Endothelial cell of umbilical vein (primary cell): ENCODE data around the gene MALL. TPM values are rescaled to one million over a fixed set of nuclear protein-coding genes. Genes with fewer than 3 reads are reported as not detected.

Experiments used
- BruUV-seq: library from RNA; stranded (reverse); fragments of 400-500 nt; replicated peaks from 2 replicates; lab custom pipeline; 2021; lab: Mats Ljungman, UMichigan
- CTCF ChIA-PET: fragments of 300-600, 350-600 bp; sonication (Branson Sonifier 250); formaldehyde crosslinking; loops from one replicate; lab custom pipeline; 2021; ENCODE audit warnings: antibody characterized with exemption, inconsistent platforms; lab: Charles Lee
- POLR2A ChIA-PET: fragments of 300-600, 350-600 bp; sonication (Branson Sonifier 250); formaldehyde crosslinking; loops from one replicate; lab custom pipeline; 2021; ENCODE audit warnings: antibody characterized with exemption, inconsistent platforms; lab: Charles Lee
- DNase-seq: peaks from one replicate; pipeline ENCODE4 v3.0.0-alpha.2; 2011; ENCODE audit warnings: low read depth, low spot score
- FAIRE-seq: peaks from 2 replicates; lab custom pipeline; 2011; peaks lifted over from hg19 to GRCh38; lab: Jason Lieb, UNC
- H2AFZ ChIP-seq: 2 replicates; pipeline ENCODE4 v1.6.0; 2012; ENCODE audit warnings: low read depth, low read length, control low read depth, inconsistent platforms
- H3K27ac ChIP-seq: 2 replicates; pipeline ENCODE4 v1.5.1; 2011; ENCODE audit warnings: low read depth, mild to moderate bottlenecking, control low read depth, low read length, moderate library complexity; ENCODE audit not compliant: insufficient read depth
- H3K27me3 ChIP-seq, 2 experiments: 2 replicates each; pipeline versions ENCODE4 v1.6.0 to v1.6.1; 2011; ENCODE audit warnings: low read length in 2 of 2, mixed read lengths in 1 of 2; ENCODE audit not compliant: control insufficient read depth in 2 of 2, insufficient read depth in 2 of 2
- H3K36me3 ChIP-seq, 2 experiments: 2 replicates in 1 of 2; 3 replicates in 1 of 2; pipeline ENCODE4 v1.5.1; 2011; ENCODE audit warnings: low read length in 2 of 2, mild to moderate bottlenecking in 1 of 2, moderate library complexity in 1 of 2; ENCODE audit not compliant: control insufficient read depth in 2 of 2, insufficient read depth in 2 of 2; ENCODE audit errors: extremely low read depth in 1 of 2
- H3K4me1 ChIP-seq: 3 replicates; pipeline ENCODE4 v1.5.1; 2011; ENCODE audit warnings: mild to moderate bottlenecking, low read length; ENCODE audit not compliant: control insufficient read depth, insufficient read depth; ENCODE audit errors: extremely low read depth
- H3K4me2 ChIP-seq: 2 replicates; pipeline ENCODE4 v1.6.1; 2011; ENCODE audit warnings: low read length, control low read depth, mixed read lengths; ENCODE audit not compliant: insufficient read depth
- H3K4me3 ChIP-seq, 3 experiments: fragments of 200-600 bp in 1 of 3; sonication (generic), shearing (Covaris generic) in 1 of 3; replicated peaks in 1 of 3; 2 replicates each; pipeline ENCODE4 v1.5.1; 2011 to 2016; ENCODE audit warnings: control low read depth in 3 of 3, low read length in 3 of 3, mild to moderate bottlenecking in 2 of 3, inconsistent platforms in 1 of 3, low read depth in 1 of 3, moderate library complexity in 1 of 3; ENCODE audit not compliant: insufficient read depth in 1 of 3
- H3K79me2 ChIP-seq: 2 replicates; pipeline ENCODE4 v1.6.0; 2012; ENCODE audit warnings: low read length, inconsistent platforms; ENCODE audit not compliant: control insufficient read depth, insufficient read depth
- H3K9ac ChIP-seq: replicated peaks from 2 replicates; pipeline ENCODE3; 2011; ENCODE audit warnings: low read length, control low read depth; ENCODE audit not compliant: insufficient read depth; ENCODE audit errors: extremely low read depth
- H3K9me1 ChIP-seq: replicated peaks from 3 replicates; pipeline ENCODE4 v1.6.0; 2011; ENCODE audit warnings: mild to moderate bottlenecking, low read length; ENCODE audit not compliant: control insufficient read depth, insufficient read depth; ENCODE audit errors: extremely low read depth
- H3K9me3 ChIP-seq: replicated peaks from 2 replicates; pipeline ENCODE4 v1.5.1; 2012; ENCODE audit warnings: low read length, inconsistent platforms; ENCODE audit not compliant: control insufficient read depth, insufficient read depth
- H4K20me1 ChIP-seq: replicated peaks from 2 replicates; pipeline ENCODE3; 2011; ENCODE audit warnings: mild to moderate bottlenecking, low read length; ENCODE audit not compliant: control insufficient read depth, insufficient read depth; ENCODE audit errors: extremely low read depth
- CTCF ChIP-seq, 2 donors: IDR thresholded peaks; 1 replicate in 1 of 2; 2 replicates in 1 of 2; pipeline ENCODE4 v1.5.1; 2011; ENCODE audit warnings: low read length in 2 of 2, mild to moderate bottlenecking in 2 of 2, moderate library complexity in 2 of 2, control low read depth in 1 of 2, inconsistent platforms in 1 of 2, low read depth in 1 of 2; ENCODE audit not compliant: insufficient read depth in 1 of 2; ENCODE audit errors: extremely low read depth in 1 of 2
- EZH2 ChIP-seq: IDR thresholded peaks from 2 replicates; pipeline ENCODE4 v1.6.1; 2012; ENCODE audit warnings: borderline replicate concordance, low read depth, mild to moderate bottlenecking, moderate library complexity, low read length, inconsistent platforms; ENCODE audit not compliant: severe bottlenecking
- FOS ChIP-seq: IDR thresholded peaks from 2 replicates; pipeline ENCODE4 v1.6.1; 2011; ENCODE audit warnings: mild to moderate bottlenecking, low read length, moderate library complexity, borderline replicate concordance; ENCODE audit not compliant: insufficient read depth
- GATA2 ChIP-seq: IDR thresholded peaks from 2 replicates; pipeline ENCODE4 v1.7.0; 2011; ENCODE audit warnings: low read depth, mild to moderate bottlenecking, moderate library complexity, mixed read lengths, low read length; ENCODE audit not compliant: insufficient read length, insufficient read depth
- JUN ChIP-seq: IDR thresholded peaks from 2 replicates; pipeline ENCODE4 v1.6.1; 2011; ENCODE audit warnings: borderline replicate concordance, low read depth; ENCODE audit not compliant: insufficient read length, insufficient read depth
- MAX ChIP-seq: IDR thresholded peaks from 2 replicates; pipeline ENCODE4 v1.6.1; 2011; ENCODE audit not compliant: insufficient read depth, insufficient read length
- MYC ChIP-seq: IDR thresholded peaks from one replicate; pipeline ENCODE4 v1.6.1; 2011; ENCODE audit warnings: mild to moderate bottlenecking, low read depth, low read length
- POLR2A ChIP-seq: IDR thresholded peaks from 2 replicates; pipeline ENCODE4 v1.6.1; 2012; ENCODE audit warnings: low read depth, mild to moderate bottlenecking, control low read depth, low read length
- POLR2AphosphoS5 ChIP-seq: IDR thresholded peaks from 2 replicates; pipeline ENCODE4 v1.6.1; 2012; ENCODE audit warnings: low read depth, mild to moderate bottlenecking, control low read depth, low read length, moderate library complexity; ENCODE audit not compliant: insufficient read depth
- dilution Hi-C: fragments of 300-500 bp; cut with MboI; formaldehyde crosslinking; loops from one replicate; pipeline ENCODE4 v1.15.0; 2019; ENCODE audit warnings: low sequenced_read_pairs; ENCODE audit not compliant: extremely low pct_ligation_motif_present
- intact Hi-C: fragments of 100-400 bp; cut with micrococcal nuclease; formaldehyde crosslinking; loops from one replicate; pipeline ENCODE4 v1.10.0; 2022
- polyA plus RNA-seq, 4 experiments: library from polyadenylated mRNA; depleted of rRNA in 3 of 4; stranded (reverse) in 3 of 4; unstranded in 1 of 4; fragments of >200 nt; gene quantifications; 2 replicates each; pipeline versions ENCODE4 v1.2.1 to v1.2.3, GENCODE V29; 2011 to 2012; ENCODE audit warnings: missing spikeins in 1 of 4
- total RNA-seq: library from RNA; stranded (reverse); gene quantifications from 2 replicates; pipeline ENCODE4 v1.2.3, GENCODE V29; 2021

The MALL gene
- total and polyA plus RNA-seq, 2 donors (not counting 3 experiments of a cell fraction or from before 2014, with no cell fraction given) = 31.5 to 114 TPM

- intact Hi-C loops (no loop called here), dilution Hi-C loops (no loop called here)
- no peak overlapping the region for H3K4me2 ChIP-seq
- H3K4me1 ChIP-seq = peaks cover 23% of the 10 kb centered on the region
- H3K27ac ChIP-seq = no peak overlapping the region
- TF ChIP-seq GATA2 (no peak), MAX (no peak), POLR2A (no peak), POLR2AphosphoS5 (no peak), CTCF (IDR thresholded peaks at IDR 0.05; ENCODE audit: extremely low read depth in 1 of 2, insufficient read depth in 1 of 2, low read depth in 1 of 2, low read length in 2 of 2) (no peak), MYC (no peak), JUN (no peak), EZH2 (no peak), FOS (no peak)
- no peaks in the 10 kb centered on the region for H3K9me3 ChIP-seq
- no peak overlapping the region for H2AFZ ChIP-seq
- FAIRE-seq (no peak), DNase-seq (no peak)
- ChIA-PET POLR2A (no interaction called here), CTCF (interaction anchor here (1.0 to 2.2 kb wide), 2 partner anchors 11 to 30 kb away, joined by 3 to 9 read pairs; partner anchors contain the start of gene MALL)
- no peaks in the 10 kb centered on the region for H3K9me1 ChIP-seq
- H3K4me3 ChIP-seq = no peak overlapping the region
- H3K79me2 ChIP-seq = no peaks in the 10 kb centered on the region
- H4K20me1 ChIP-seq = no peaks in the 10 kb centered on the region
- no peak overlapping the region for H3K9ac ChIP-seq
- BruUV-seq = no TSS peak
- no peaks in the 10 kb centered on the region for H3K36me3 ChIP-seq
- no peaks in the 10 kb centered on the region for H3K27me3 ChIP-seq
Observed at GRCh38 chr2:110146183-110146944, 30.7 kb upstream of the MALL start.
